ENCODE measurements around the gene CAB39. TPM values are rescaled to one million over a fixed set of nuclear protein-coding genes. Genes with fewer than 3 reads are reported as not detected.

CAB39 gene
- total RNA-seq, 1 experiment from 2014 or later, result 86.1 TPM

DNA sequence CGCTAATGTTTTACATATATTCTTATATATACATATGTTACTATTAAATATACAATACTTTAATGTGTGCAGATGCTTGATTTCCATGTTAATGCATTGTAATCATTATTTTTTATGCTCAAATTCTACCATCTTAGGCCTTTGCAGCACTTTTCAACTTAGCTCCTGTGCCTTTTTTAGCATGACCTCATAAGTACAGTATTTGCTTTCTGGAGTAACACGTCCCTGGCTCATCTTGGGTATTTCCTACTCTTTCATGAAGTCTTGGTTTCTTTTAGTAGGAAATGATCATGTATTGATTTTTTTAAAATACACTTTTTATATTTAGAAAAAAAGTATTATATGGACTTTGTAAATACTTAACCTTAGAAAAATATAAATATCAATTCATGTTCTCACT lies 36.5 kb downstream of the CAB39 start:
- POLR2A ChIA-PET (ENCODE audit: unreplicated experiment), result no interaction called here
- BruUV-seq (replicated peaks), result no TSS peak

DNA sequence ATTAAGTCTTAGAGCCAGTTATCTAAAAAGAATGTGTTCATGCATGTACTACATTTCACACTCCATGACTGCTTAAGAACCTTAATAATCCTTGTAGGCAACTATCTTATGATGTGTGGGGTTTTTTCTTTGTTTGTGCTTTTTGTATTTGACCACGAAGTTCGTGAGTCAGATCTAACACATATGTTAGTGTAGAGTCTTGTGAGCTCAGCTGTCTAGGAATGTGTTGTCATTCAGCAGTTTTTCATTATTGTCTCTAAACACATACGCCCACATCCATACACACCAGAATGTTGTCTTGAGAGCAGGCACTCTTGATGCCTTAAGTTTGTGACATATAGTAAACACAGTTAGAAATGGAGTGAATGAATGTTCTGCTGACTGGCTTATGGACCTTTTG lies 38.4 kb downstream of the CAB39 start:
- no peaks in the 10 kb centered on the region for H3K9me2 ChIP-seq (ENCODE audit: insufficient read depth)
- peaks cover 95% of the 10 kb centered on the region for H3K79me2 ChIP-seq (ENCODE audit: low read depth)
- H3F3A ChIP-seq (ENCODE audit: insufficient read depth, low read depth), result peaks cover 31% of the 10 kb centered on the region
- no peak for DNase-seq
- H2AFZ ChIP-seq, result no peak overlapping the region
- H4K20me1 ChIP-seq (ENCODE audit: insufficient read depth), result peaks cover 29% of the 10 kb centered on the region
- CTCF ChIA-PET, result no interaction called here
- no peak overlapping the region for H3K27ac ChIP-seq
- no peaks in the 10 kb centered on the region for H3K9me3 ChIP-seq (ENCODE audit: insufficient read depth, low read depth)
- H3K36me3 ChIP-seq (ENCODE audit: low read depth), result peaks cover 17% of the 10 kb centered on the region
- no TSS peak for BruUV-seq (replicated peaks)
- H3K27me3 ChIP-seq (ENCODE audit: insufficient read depth, low read depth), result no peaks in the 10 kb centered on the region
- intact Hi-C loops (cut with micrococcal nuclease; ENCODE audit: unreplicated experiment), result no loop called here
- H3K4me1 ChIP-seq (replicated peaks; ENCODE audit: insufficient read depth), result no peaks in the 10 kb centered on the region
- H3K4me2 ChIP-seq, result no peak overlapping the region
- TF ChIP-seq EZH2 (IDR thresholded peaks at IDR 0.05; ENCODE audit: low read depth), result no peak
- TF ChIP-seq, protein P1, sequence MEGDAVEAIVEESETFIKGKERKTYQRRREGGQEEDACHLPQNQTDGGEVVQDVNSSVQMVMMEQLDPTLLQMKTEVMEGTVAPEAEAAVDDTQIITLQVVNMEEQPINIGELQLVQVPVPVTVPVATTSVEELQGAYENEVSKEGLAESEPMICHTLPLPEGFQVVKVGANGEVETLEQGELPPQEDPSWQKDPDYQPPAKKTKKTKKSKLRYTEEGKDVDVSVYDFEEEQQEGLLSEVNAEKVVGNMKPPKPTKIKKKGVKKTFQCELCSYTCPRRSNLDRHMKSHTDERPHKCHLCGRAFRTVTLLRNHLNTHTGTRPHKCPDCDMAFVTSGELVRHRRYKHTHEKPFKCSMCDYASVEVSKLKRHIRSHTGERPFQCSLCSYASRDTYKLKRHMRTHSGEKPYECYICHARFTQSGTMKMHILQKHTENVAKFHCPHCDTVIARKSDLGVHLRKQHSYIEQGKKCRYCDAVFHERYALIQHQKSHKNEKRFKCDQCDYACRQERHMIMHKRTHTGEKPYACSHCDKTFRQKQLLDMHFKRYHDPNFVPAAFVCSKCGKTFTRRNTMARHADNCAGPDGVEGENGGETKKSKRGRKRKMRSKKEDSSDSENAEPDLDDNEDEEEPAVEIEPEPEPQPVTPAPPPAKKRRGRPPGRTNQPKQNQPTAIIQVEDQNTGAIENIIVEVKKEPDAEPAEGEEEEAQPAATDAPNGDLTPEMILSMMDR (conservative IDR thresholded peaks at IDR 0.05), result no peak
- no peak overlapping the region for H3K4me3 ChIP-seq
- POLR2A ChIA-PET (ENCODE audit: unreplicated experiment), result no interaction called here

More for the DNA sequence above, 36.5 kb downstream of the CAB39 start:
- TF ChIP-seq EZH2 (IDR thresholded peaks at IDR 0.05; ENCODE audit: low read depth), result no peak
- TF ChIP-seq, protein P1 (conservative IDR thresholded peaks at IDR 0.05), result no peak
- Histone ChIP-seq H4K20me1 (ENCODE audit: insufficient read depth) (peaks cover 32% of the 10 kb centered on the region), H3K27me3 (ENCODE audit: insufficient read depth, low read depth) (no peaks in the 10 kb centered on the region), H3K4me3 (no peak overlapping the region), H3K4me1 (replicated peaks; ENCODE audit: insufficient read depth) (no peaks in the 10 kb centered on the region), H2AFZ (no peak overlapping the region), H3K9me2 (ENCODE audit: insufficient read depth) (no peaks in the 10 kb centered on the region), H3K27ac (no peak overlapping the region), H3K9me3 (ENCODE audit: insufficient read depth, low read depth) (no peaks in the 10 kb centered on the region), H3K4me2 (no peak overlapping the region), H3K36me3 (ENCODE audit: low read depth) (peaks cover 25% of the 10 kb centered on the region), H3F3A (ENCODE audit: insufficient read depth, low read depth) (peaks cover 45% of the 10 kb centered on the region), H3K79me2 (ENCODE audit: low read depth) (peaks cover 95% of the 10 kb centered on the region)
- intact Hi-C loops (cut with micrococcal nuclease; ENCODE audit: unreplicated experiment), result no loop called here
- no peak for DNase-seq
- CTCF ChIA-PET, result interaction anchor here (0.6 kb wide), 1 partner anchor 996 kb away, joined by 5 read pairs; no protein-coding TSS in a partner anchor

DNA sequence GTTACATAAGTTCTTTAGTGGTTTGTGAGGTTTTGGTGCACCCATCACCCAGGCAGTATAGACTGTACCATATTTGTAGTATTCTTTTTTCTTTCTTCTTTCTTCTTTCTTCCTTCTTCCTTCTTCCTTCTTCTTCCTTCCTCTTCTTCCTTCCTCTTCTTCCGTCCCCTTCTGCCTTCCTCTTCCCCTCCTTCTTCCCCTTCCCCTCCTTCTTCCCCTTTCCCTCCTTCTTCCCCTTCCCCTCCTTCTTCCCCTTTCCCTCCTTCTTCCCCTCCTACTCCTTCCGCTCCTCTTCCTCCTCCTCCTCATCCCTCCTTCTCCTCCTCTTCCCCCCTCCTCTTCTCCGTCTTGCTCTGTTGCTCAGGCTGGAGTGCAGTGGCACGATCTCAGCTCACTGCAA lies 41.6 kb downstream of the CAB39 start:
- Histone ChIP-seq H3K9me3 (ENCODE audit: insufficient read depth, low read depth) (no peaks in the 10 kb centered on the region), H3K4me3 (no peak overlapping the region), H4K20me1 (ENCODE audit: insufficient read depth) (peaks cover 19% of the 10 kb centered on the region), H3K79me2 (ENCODE audit: low read depth) (peaks cover 99% of the 10 kb centered on the region), H3K4me2 (no peak overlapping the region), H3K27ac (no peak overlapping the region), H3K9me2 (ENCODE audit: insufficient read depth) (no peaks in the 10 kb centered on the region), H3F3A (ENCODE audit: insufficient read depth, low read depth) (peaks cover 36% of the 10 kb centered on the region; the same call in 1 of the 2 replicates), H2AFZ (no peak overlapping the region), H3K4me1 (replicated peaks; ENCODE audit: insufficient read depth) (peaks cover 29% of the 10 kb centered on the region), H3K36me3 (ENCODE audit: low read depth) (peaks cover 12% of the 10 kb centered on the region), H3K27me3 (ENCODE audit: insufficient read depth, low read depth) (no peaks in the 10 kb centered on the region)
- DNase-seq, result no peak
- no TSS peak for BruUV-seq (replicated peaks)
- no peak for TF ChIP-seq EZH2 (IDR thresholded peaks at IDR 0.05; ENCODE audit: low read depth)
- TF ChIP-seq, protein P1 (conservative IDR thresholded peaks at IDR 0.05), result no peak
- ChIA-PET CTCF (no interaction called here), POLR2A (ENCODE audit: unreplicated experiment) (no interaction called here)
- intact Hi-C loops (cut with micrococcal nuclease; ENCODE audit: unreplicated experiment), result no loop called here

Data from PC-9 (cell line).